ENCODE data around the gene MRPL37. TPM values are rescaled to one million over a fixed set of nuclear protein-coding genes. Genes with fewer than 3 reads are reported as not detected.

Gene MRPL37
- total RNA-seq, 1 experiment from 2014 or later: 180 TPM

DNA sequence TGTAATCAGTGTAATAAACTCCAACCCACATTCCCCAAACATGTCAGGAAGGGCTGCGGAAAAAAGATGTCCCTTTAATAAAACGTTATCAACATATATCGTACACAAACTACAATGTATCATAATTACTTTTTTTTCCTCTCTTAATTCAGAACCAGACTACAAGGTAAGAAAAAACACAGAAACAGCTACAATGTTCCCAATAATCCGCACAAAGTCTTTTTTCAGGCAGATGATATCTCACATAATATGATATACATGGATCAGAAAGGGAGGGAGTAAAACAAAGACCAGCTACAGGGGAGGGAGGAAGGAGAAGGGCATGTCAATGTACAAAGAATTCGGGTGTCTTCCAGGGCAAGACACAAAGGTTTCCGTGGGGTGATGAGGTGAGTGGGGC lies 25.4 kb downstream of the MRPL37 start:
- no peaks in the 10 kb centered on the region for H3K9me2 ChIP-seq (ENCODE audit: insufficient read depth)
- BruUV-seq (replicated peaks): no TSS peak
- intact Hi-C loops (cut with micrococcal nuclease; ENCODE audit: unreplicated experiment): loop anchor here (5.0 kb wide), 1 partner anchor 262 kb away; no protein-coding TSS in a partner anchor
- no peak overlapping the region for H2AFZ ChIP-seq
- H3K36me3 ChIP-seq (ENCODE audit: low read depth): no peaks in the 10 kb centered on the region
- POLR2A ChIA-PET (ENCODE audit: unreplicated experiment): no interaction called here
- H3K4me1 ChIP-seq (replicated peaks; ENCODE audit: insufficient read depth): 0 out of 2 replicates have a peak, but pooled peaks cover 5% of the 10 kb centered on the region
- no peak overlapping the region for H3K4me3 ChIP-seq
- TF ChIP-seq, protein P1, sequence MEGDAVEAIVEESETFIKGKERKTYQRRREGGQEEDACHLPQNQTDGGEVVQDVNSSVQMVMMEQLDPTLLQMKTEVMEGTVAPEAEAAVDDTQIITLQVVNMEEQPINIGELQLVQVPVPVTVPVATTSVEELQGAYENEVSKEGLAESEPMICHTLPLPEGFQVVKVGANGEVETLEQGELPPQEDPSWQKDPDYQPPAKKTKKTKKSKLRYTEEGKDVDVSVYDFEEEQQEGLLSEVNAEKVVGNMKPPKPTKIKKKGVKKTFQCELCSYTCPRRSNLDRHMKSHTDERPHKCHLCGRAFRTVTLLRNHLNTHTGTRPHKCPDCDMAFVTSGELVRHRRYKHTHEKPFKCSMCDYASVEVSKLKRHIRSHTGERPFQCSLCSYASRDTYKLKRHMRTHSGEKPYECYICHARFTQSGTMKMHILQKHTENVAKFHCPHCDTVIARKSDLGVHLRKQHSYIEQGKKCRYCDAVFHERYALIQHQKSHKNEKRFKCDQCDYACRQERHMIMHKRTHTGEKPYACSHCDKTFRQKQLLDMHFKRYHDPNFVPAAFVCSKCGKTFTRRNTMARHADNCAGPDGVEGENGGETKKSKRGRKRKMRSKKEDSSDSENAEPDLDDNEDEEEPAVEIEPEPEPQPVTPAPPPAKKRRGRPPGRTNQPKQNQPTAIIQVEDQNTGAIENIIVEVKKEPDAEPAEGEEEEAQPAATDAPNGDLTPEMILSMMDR (conservative IDR thresholded peaks at IDR 0.05): no peak
- TF ChIP-seq EZH2 (IDR thresholded peaks at IDR 0.05; ENCODE audit: low read depth): no peak
- no peak overlapping the region for H3K4me2 ChIP-seq
- H3K9me3 ChIP-seq (ENCODE audit: insufficient read depth, low read depth): no peaks in the 10 kb centered on the region
- no peaks in the 10 kb centered on the region for H3K79me2 ChIP-seq (ENCODE audit: low read depth)
- CTCF ChIA-PET: no interaction called here
- no peaks in the 10 kb centered on the region for H4K20me1 ChIP-seq (ENCODE audit: insufficient read depth)
- no peaks in the 10 kb centered on the region for H3K27me3 ChIP-seq (ENCODE audit: insufficient read depth, low read depth)
- H3K27ac ChIP-seq: no peak overlapping the region
- DNase-seq: no peak
- H3F3A ChIP-seq (ENCODE audit: insufficient read depth, low read depth): no peaks in the 10 kb centered on the region

DNA sequence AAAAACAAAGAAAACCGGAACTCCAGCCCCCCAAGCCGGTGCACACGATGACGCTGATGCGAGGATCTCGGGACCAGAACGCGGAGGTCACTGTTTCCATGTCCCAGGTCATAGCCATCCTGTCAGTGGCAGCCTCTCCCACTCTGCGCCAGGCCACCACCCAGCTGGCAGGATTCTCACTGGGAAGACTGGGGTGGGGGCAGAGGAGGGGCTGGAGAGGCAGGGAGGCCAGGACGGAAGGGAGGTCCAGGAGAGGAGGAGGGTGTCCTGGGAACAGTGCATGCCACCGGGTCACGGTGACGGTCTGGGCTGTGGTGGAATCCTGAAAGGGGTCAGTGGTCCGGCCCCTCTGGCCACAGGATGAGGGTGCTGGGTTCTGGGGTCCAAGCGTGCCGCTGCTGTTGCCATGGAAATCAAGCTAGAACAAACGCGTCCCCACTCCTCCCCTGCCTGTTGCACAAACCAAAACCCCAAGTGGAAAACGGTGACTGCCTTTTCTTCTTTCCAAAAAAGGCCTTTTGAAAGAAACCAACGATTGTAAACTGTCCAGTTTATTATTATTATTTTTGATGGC lies 26.1 kb downstream of the MRPL37 start:
- no peaks in the 10 kb centered on the region for H3K27me3 ChIP-seq (ENCODE audit: insufficient read depth, low read depth)
- no peaks in the 10 kb centered on the region for H3K9me2 ChIP-seq (ENCODE audit: insufficient read depth)
- no peak for DNase-seq
- no peak overlapping the region for H3K4me2 ChIP-seq
- H3K9me3 ChIP-seq (ENCODE audit: insufficient read depth, low read depth): no peaks in the 10 kb centered on the region
- no peaks in the 10 kb centered on the region for H4K20me1 ChIP-seq (ENCODE audit: insufficient read depth)
- no peaks in the 10 kb centered on the region for H3K79me2 ChIP-seq (ENCODE audit: low read depth)
- no peak for TF ChIP-seq EZH2 (IDR thresholded peaks at IDR 0.05; ENCODE audit: low read depth)
- TF ChIP-seq, protein P1 (conservative IDR thresholded peaks at IDR 0.05): no peak
- H3K4me1 ChIP-seq (replicated peaks; ENCODE audit: insufficient read depth): 0 out of 2 replicates have a peak, but pooled peaks cover 5% of the 10 kb centered on the region
- no peak overlapping the region for H3K27ac ChIP-seq
- CTCF ChIA-PET: interaction anchor here (0.6 kb wide), 1 partner anchor 95 kb away, joined by 7 read pairs; no protein-coding TSS in a partner anchor
- POLR2A ChIA-PET (ENCODE audit: unreplicated experiment): interaction anchor here (0.7 kb wide), 2 partner anchors 26 to 281 kb away, joined by 3 to 4 read pairs; partner anchors contain the start of genes CYB5RL and MRPL37
- no TSS peak for BruUV-seq (replicated peaks)
- H3K36me3 ChIP-seq (ENCODE audit: low read depth): no peaks in the 10 kb centered on the region
- H3F3A ChIP-seq (ENCODE audit: insufficient read depth, low read depth): no peaks in the 10 kb centered on the region
- no peak overlapping the region for H3K4me3 ChIP-seq
- intact Hi-C loops (cut with micrococcal nuclease; ENCODE audit: unreplicated experiment): loop anchor here (5.0 kb wide), 1 partner anchor 261 kb away; no protein-coding TSS in a partner anchor
- no peak overlapping the region for H2AFZ ChIP-seq

DNA sequence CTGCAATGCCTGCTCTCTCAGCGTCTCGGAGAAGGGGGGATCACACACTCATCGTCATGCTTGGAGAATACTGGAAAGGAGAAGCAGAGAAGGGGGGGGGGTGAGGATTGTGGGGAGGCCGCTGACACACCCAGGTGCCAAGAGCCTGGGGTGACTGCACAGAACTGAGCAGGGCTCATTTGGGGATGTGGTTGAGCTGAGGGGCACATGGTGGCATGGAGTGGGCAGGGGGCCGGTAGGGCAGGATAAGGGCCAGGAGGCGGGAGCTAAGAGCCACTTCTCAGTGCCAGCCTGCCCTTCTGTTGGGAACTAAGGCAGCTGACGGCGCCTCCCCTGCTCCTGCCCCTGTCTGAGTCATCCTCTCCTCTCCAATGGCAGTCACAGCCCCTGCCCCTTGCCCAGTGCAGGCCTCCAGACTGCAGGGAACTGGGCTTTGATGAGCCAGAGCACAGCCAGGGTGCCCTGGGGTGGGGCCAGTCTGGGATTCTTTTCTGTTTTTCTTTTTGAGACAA lies 27.2 kb downstream of the MRPL37 start:
- Histone ChIP-seq H3K9me2 (ENCODE audit: insufficient read depth) (no peaks in the 10 kb centered on the region), H3K4me2 (peak overlapping the region; percentile 2; the same call in 1 of the 2 replicates), H3K79me2 (ENCODE audit: low read depth) (no peaks in the 10 kb centered on the region), H3F3A (ENCODE audit: insufficient read depth, low read depth) (no peaks in the 10 kb centered on the region), H3K36me3 (ENCODE audit: low read depth) (no peaks in the 10 kb centered on the region), H2AFZ (no peak overlapping the region), H3K9me3 (ENCODE audit: insufficient read depth, low read depth) (no peaks in the 10 kb centered on the region), H3K27ac (no peak overlapping the region), H4K20me1 (ENCODE audit: insufficient read depth) (no peaks in the 10 kb centered on the region), H3K4me1 (replicated peaks; ENCODE audit: insufficient read depth) (0 out of 2 replicates have a peak, but pooled peaks cover 5% of the 10 kb centered on the region), H3K27me3 (ENCODE audit: insufficient read depth, low read depth) (no peaks in the 10 kb centered on the region), H3K4me3 (no peak overlapping the region)
- no peak for TF ChIP-seq EZH2 (IDR thresholded peaks at IDR 0.05; ENCODE audit: low read depth)
- TF ChIP-seq, protein P1 (conservative IDR thresholded peaks at IDR 0.05): no peak
- intact Hi-C loops (cut with micrococcal nuclease; ENCODE audit: unreplicated experiment): loop anchor here (1.0 to 5.0 kb wide), 2 partner anchors 106 to 260 kb away; no protein-coding TSS in a partner anchor
- DNase-seq: peak; percentile 48 to 84
- BruUV-seq (replicated peaks): no TSS peak
- ChIA-PET CTCF (interaction anchor here (0.5 to 0.6 kb wide), 2 partner anchors 268 to 337 kb away, joined by 3 read pairs; no protein-coding TSS in a partner anchor), POLR2A (ENCODE audit: unreplicated experiment) (interaction anchor here (0.7 kb wide), 2 partner anchors 175 to 282 kb away, joined by 4 to 8 read pairs; no protein-coding TSS in a partner anchor)
